ENCODE results near the gene FADS6. TPM values are rescaled to one million over a fixed set of nuclear protein-coding genes. Genes with fewer than 3 reads are reported as not detected.

FADS6 gene
- total and polyA plus RNA-seq, 7 donors = 0.06 to 1.8 (median 1.6) TPM; not detected in 4

DNA sequence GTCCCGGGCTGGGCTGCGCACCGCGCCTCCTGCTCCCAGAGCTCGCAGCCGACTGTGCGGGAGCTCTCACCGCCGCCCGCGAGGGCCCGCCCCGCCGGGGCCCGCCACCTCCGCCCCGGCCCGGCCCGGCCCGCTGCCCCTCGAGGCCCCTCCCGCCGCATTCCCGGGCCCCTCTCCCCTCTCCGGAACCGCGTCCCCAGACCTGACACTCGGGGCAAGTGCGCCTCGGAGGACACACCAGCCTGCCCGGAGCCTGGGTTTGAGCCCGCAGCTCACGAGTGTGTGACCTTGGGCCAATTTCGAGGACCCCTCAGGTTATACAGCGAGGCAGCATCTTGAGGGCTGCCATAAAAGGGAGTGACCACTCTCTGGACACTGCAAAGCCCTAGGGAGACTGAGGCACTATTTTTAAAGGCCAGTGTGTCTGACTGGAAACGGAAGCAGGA, 31.7 kb downstream of the FADS6 start:
- TF ChIP-seq, protein P1, sequence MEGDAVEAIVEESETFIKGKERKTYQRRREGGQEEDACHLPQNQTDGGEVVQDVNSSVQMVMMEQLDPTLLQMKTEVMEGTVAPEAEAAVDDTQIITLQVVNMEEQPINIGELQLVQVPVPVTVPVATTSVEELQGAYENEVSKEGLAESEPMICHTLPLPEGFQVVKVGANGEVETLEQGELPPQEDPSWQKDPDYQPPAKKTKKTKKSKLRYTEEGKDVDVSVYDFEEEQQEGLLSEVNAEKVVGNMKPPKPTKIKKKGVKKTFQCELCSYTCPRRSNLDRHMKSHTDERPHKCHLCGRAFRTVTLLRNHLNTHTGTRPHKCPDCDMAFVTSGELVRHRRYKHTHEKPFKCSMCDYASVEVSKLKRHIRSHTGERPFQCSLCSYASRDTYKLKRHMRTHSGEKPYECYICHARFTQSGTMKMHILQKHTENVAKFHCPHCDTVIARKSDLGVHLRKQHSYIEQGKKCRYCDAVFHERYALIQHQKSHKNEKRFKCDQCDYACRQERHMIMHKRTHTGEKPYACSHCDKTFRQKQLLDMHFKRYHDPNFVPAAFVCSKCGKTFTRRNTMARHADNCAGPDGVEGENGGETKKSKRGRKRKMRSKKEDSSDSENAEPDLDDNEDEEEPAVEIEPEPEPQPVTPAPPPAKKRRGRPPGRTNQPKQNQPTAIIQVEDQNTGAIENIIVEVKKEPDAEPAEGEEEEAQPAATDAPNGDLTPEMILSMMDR (IDR thresholded peaks at IDR 0.05) = no peak
- TF ChIP-seq POLR2AphosphoS5 (IDR thresholded peaks at IDR 0.05) (no peak), EP300 (IDR thresholded peaks at IDR 0.05) (no peak), POLR2A (IDR thresholded peaks at IDR 0.05) (no peak)
- H3K27me3 ChIP-seq = peaks cover 34 to 62% (median 48%) of the 10 kb centered on the region in 3 donors
- 2 to 5% methylated on average over 36 of the region's 36 CpGs for WGBS, 2 donors
- DNase-seq = no peak
- intact Hi-C loops (cut with DNase I) = loop anchor here (1.0 to 5.0 kb wide), 2 partner anchors 69 to 409 kb away; no protein-coding TSS in a partner anchor
- H3K27ac ChIP-seq = no peak overlapping the region
- peak overlapping the region in 2 of 4 donors; percentile 22 to 30 for H3K4me3 ChIP-seq
- peaks cover 0 to 31% (median 28%) of the 10 kb centered on the region in 4 donors for H3K4me1 ChIP-seq
- H3K9me3 ChIP-seq = no peaks in the 10 kb centered on the region
- no peaks in the 10 kb centered on the region for H3K36me3 ChIP-seq

DNA sequence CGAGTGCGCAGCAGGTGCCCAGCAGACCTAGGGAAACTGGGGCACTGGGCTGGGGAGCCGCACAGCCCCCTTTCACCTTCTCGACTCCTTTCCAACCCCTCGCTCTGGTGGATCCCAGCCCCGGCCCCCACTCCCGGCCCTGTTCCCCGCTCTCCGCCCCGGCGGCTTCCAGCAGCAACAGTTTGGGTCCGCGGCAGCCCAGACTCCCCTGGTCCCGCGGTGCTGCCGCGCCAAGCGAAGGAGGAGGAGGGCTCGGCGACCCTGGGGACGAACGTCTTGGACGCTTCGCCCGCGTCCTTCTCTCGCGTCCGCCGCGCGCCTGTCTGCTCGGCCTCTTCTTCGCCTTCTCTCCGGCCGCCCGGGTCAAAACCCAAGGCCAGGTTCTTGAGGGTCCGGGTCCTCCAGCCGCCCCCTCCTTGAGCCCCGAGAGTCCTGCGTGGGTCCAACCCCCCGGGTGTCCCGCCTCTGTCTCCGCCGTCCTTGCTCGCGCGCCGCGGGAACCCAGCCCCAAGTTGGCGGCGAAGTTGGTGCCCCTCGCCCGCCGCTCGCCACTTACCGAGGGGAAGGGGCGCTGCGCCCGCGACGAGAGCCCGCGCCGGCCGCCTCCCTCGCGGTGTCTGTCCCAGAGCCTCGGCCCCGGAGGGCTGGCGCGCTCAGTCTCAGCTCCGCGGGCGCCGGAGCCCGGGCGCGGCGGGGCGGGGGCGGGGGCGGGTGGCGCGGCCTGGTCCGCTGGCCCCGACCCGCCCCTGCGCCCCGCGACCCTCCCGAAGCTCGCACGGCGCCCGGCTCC, 32.4 kb downstream of the FADS6 start:
- H3K4me1 ChIP-seq = peaks cover 0 to 31% (median 28%) of the 10 kb centered on the region in 4 donors
- DNase-seq = no peak
- peaks cover 34 to 68% (median 53%) of the 10 kb centered on the region in 3 donors for H3K27me3 ChIP-seq
- no peaks in the 10 kb centered on the region for H3K9me3 ChIP-seq
- WGBS, 2 donors = 3% methylated on average over 96 of the region's 96 CpGs
- intact Hi-C loops (cut with DNase I) = loop anchor here (1.0 to 5.0 kb wide), 2 partner anchors 18 to 409 kb away; no protein-coding TSS in a partner anchor
- peak overlapping the region in 3 of 4 donors; percentile 22 to 35 (median 30) for H3K4me3 ChIP-seq
- TF ChIP-seq EP300 (IDR thresholded peaks at IDR 0.05) (no peak), POLR2AphosphoS5 (IDR thresholded peaks at IDR 0.05) (no peak), POLR2A (IDR thresholded peaks at IDR 0.05) (no peak)
- TF ChIP-seq, protein P1 (IDR thresholded peaks at IDR 0.05) = no peak
- H3K36me3 ChIP-seq = no peaks in the 10 kb centered on the region
- H3K27ac ChIP-seq = no peak overlapping the region

DNA sequence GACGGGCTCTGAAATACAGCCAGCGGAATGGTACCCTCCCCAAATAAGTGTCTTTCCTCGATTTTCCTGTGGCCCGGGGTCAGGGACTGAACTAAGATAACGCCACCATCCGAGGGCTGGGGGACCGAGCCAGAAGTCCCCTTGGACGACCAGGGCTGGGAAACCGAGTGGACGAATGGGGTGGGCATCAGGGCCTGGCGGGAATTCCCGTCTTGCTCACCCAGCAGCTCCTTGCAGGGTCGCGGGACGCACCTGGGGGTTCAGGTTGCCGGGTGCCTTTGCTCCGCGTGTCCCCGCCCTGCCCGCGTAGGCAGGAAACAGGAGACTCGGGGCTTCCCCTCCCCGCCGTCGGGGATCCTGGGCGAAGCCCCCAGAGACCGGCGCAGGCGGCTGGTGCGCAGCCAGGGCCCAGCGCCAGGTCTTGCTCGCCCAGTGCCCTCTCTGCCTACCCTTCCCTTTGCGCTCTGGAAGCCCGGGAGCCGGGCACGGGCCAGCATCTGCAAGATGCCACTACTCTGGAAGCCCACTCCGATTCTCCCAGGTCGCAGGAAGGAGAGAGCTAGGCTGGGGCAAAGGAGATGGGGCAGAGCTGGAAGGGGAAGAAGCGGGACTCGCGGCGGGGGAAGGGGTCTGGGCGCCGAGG, 33.1 kb downstream of the FADS6 start:
- H3K9me3 ChIP-seq = no peaks in the 10 kb centered on the region
- 3 to 4% methylated on average over 44 of the region's 44 CpGs for WGBS, 2 donors
- intact Hi-C loops (cut with DNase I) = loop anchor here (1.0 to 5.0 kb wide), 2 partner anchors 17 to 408 kb away; no protein-coding TSS in a partner anchor
- H3K27ac ChIP-seq = no peak overlapping the region
- TF ChIP-seq POLR2A (IDR thresholded peaks at IDR 0.05) (no peak), EP300 (IDR thresholded peaks at IDR 0.05) (no peak), POLR2AphosphoS5 (IDR thresholded peaks at IDR 0.05) (no peak)
- TF ChIP-seq, protein P1 (IDR thresholded peaks at IDR 0.05) = no peak
- peaks cover 37 to 75% (median 58%) of the 10 kb centered on the region in 3 donors for H3K27me3 ChIP-seq
- peaks cover 0 to 31% (median 28%) of the 10 kb centered on the region in 4 donors for H3K4me1 ChIP-seq
- DNase-seq = no peak
- no peaks in the 10 kb centered on the region for H3K36me3 ChIP-seq
- peak overlapping the region in 3 of 4 donors; percentile 22 to 35 (median 31) for H3K4me3 ChIP-seq

- intact Hi-C loops (cut with DNase I) = loop anchor here (1.0 to 5.0 kb wide), 2 partner anchors 16 to 407 kb away; no protein-coding TSS in a partner anchor
- no peak for DNase-seq
Measured at GRCh38 chr17:74859459-74860228, 33.8 kb downstream of the FADS6 start, which contains the start of gene GRIN2C. TSS of gene GRIN2C (minus strand) at chr17:74859885. CDS start at chr17:74855092, 4,793 bp downstream.

More at GRCh38 chr17:74859459-74860228, 33.8 kb downstream of the FADS6 start, which contains the start of gene GRIN2C:
- TF ChIP-seq, protein P1 (IDR thresholded peaks at IDR 0.05) = peak in 2 of 4 experiments; percentile 11 to 16
- no peak for TF ChIP-seq EP300 (IDR thresholded peaks at IDR 0.05)
- H3K9me3 ChIP-seq = no peaks in the 10 kb centered on the region
- peak within 1 kb of the TSS in 3 of 4 donors; percentile 22 to 35 (median 31) for H3K4me3 ChIP-seq
- H3K36me3 ChIP-seq = no peaks in the 10 kb centered on the region
- peaks cover 0 to 31% (median 27%) of the 10 kb centered on the region in 4 donors for H3K4me1 ChIP-seq
- H3K27me3 ChIP-seq = peaks cover 37 to 82% (median 65%) of the 10 kb centered on the region in 3 donors
- WGBS, 2 donors = 2 to 3% methylated on average over 72 of the region's 72 CpGs
- no peak within 1 kb of the TSS for H3K27ac ChIP-seq
